Myocyte (in vitro differentiated cells): ENCODE measurements around the gene GNAO1. TPM values are rescaled to one million over a fixed set of nuclear protein-coding genes. Genes with fewer than 3 reads are reported as not detected.

Experiments
- DNase-seq: peaks from one replicate; pipeline ENCODE4 v3.0.0-alpha.2; 2012; ENCODE audit warnings: low read depth
- total RNA-seq: library from RNA; depleted of rRNA; stranded (reverse); fragments of >200 nt; gene quantifications from 2 replicates; pipeline ENCODE4 v1.2.3, GENCODE V29; 2014

GNAO1 gene
- total RNA-seq, 1 donor from 2014 or later, result not detected

- no peak for DNase-seq
These were observed 117.7 kb downstream of the GNAO1 start for GRCh38 chr16:56309008-56309407.

DNA sequence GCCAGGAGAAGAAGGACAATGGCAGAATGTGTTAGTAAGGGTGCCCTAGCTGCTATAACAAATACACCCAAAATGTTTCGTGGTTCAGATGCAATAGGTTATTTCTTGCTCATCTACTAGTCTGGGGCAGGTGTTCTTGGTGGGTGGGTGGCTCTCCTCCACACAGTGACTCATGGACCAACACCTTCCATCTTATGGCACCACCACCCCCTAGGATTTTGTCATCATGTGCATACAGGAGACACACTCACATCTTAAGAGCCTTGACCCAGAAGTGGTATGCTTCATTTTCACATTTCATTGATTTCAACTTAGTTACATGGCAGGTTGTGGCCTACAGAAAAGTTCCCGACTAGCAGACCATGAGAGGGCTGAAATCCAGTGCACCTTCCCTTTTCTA is 119.4 kb downstream of the GNAO1 start:
- no peak for DNase-seq

GRCh38 chr16:56311208-56312027 is 120.1 kb downstream of the GNAO1 start:
- no peak for DNase-seq

DNA sequence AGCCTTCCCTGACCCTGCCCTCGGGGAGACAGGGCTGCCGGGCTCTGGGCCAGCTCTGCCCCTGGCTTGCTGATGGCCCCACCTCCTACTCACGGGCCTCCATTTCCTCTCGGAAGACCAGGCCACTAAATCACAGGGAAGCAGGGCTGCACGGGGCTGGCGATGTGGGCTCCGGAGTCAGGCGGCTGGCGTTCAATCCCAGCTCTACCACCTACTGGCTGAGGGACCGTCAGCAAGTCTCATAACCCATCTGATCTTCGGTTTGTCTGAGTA is 120.7 kb downstream of the GNAO1 start:
- no peak for DNase-seq

DNA sequence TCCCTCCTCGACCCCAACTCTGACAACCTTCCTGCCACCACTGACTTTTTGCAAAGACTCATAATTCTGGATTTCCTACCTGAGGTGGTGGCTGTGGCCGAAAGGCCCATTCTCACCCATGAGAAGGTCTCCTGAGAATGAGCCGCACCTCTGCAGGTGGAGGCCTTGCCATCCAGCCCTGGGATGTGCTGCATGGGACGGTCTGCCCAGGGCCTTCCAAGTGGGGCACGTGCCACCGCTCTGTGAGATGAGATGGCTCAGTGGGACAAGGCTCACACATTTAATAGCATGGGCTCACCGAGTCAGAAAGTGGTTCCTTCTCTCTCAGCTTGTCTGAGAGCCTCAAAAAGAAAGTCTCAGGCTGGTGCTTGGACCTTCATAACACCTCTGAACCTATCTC is 121.3 kb downstream of the GNAO1 start:
- DNase-seq, result no peak

DNA sequence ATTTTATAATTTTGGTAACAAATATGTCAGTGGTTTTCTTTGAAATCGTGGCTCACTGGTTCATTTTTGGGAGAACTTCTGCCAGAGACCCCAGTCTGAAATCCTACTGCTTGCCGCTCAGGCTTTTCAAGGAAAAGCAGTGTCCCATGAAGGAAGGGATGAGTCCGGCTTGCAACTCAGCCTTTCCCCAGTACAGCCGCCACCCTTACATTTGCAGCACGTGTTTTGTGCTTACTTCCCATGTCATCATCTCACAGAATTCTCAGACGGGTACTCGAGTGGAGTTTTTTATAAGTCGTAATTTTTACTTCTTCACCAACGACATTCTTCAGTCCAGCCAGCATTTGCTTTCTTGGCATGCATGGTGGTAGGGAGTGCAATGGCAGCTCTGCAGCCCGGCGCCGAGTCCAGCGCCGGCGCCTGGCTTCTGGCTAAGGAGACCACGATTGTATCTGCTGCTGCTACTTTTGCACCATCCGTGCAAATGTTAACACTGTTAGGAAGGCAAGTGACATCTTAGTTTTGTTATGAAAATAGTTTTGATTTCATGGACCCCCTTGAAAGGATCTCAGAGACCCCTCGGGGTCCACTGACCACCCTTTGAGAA is 123.1 kb downstream of the GNAO1 start:
- no peak for DNase-seq

DNA sequence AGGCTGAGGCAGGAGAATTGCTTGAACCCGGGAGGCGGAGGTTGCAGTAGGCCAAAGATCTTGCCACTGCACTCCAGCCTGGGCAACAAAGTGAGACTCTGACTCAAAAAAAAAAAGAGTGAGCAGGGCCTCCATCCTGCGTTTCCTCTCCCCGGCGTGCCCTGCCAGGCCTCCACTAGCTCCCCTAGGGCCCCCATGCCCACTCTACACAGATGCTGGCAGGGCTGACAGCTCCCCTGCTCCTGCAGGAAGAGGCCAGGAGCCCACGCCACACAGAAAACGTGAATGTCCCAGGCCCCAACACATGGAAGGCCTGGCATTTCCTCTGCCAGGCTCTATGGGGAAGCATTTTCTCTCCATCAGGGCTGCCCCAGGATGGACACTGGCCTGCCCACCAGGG is 124.7 kb downstream of the GNAO1 start:
- no peak for DNase-seq

GRCh38 chr16:56316545-56316944 is 125.3 kb downstream of the GNAO1 start:
- DNase-seq, result no peak

DNA sequence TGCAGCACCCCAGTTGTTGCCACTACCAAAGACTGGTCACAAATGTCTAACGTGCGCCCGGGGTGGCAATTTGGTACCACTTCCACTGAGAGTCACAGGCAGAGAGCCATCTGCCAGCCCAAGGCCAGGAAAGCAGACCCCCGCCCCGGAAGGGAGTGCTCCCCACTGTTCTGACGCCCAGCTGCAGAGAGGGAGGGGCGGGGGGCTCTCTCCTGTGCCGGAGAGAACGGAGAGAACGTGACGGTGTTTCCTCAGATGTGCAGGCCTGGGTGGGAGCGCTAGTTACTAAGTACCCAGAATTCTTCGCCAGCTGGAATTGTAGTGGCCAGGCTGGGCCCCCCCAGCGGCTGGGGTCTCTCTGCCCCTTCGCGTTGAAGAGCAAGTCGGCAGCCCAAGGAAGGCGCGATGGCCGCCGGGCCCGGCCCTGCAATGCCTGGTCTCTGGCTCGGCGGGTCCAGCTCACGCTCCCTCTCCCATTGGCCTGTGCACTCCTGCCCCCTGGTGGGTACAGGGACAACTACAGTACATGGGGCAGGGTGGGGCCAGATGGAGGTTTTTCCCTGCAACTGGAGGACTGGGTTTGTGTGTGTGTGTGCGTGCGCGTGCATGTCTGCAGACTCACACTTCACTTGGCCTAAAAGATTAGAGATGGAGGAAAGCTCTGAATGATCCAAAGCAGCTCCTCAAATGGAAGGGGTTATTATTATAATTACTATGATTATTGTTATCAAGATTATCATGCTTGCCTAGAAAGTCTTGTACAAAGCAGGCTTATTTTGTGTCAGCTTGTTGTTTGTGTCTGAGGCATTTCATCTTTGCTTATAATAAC is 126.9 kb downstream of the GNAO1 start:
- DNase-seq, result peak; percentile 83

GRCh38 chr16:56318827-56319140 is 127.5 kb downstream of the GNAO1 start:
- DNase-seq, result no peak

- no peak for DNase-seq
These were observed 128.1 kb downstream of the GNAO1 start for GRCh38 chr16:56319376-56319775.

DNA sequence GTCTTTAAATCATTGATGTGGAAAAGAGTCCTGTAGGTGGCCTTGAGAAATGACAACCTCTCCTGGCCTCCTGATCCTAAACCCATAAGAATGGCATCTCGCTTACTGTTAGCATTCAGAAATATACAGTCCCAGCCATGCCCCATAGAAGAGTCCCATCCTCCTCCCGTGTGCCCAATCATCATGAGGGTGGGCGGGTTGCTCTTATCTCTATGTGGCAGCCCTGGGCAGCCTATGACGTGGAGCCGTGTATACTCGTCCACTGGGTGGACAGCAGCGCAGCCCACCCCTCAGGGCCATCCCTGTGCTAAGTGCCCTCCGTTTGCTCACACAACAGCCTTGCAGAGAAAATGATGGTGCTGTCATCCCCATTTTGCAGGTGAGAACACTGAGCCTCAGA is 128.8 kb downstream of the GNAO1 start:
- DNase-seq, result no peak

DNA sequence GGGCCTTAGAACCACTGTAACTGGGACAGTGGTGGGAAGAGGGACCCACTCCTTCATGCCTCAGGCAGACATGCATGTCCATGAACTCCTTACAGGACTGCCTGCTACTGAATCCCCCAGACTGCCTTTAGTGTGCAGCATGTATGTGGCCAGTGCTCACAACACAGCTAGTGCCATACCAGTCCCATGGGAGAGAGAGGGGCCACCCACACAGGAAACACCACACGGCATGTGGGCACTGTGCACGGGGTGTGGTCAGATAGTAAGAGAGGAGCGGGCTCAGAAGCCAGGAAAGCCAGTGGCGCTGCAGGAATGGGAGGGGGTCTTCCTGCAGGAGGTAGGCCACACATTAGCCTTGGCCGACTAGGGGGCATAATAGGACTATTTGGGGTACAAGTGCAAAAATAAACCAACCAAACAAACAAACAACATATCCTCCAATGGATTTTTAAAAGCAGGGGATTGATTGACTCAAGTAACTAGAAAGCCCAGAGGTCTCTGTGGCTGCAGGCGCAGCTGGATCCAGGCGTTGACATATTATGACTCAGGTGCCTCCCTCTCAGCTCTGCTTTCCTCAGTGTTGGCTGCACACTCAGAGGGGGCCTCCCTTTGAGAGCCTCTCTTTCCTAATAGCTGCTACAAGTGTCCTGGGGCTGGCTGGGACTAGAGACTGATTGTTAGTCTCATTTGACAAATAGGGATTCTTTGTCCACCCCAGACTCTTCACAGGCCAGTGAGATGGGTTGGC is 129.7 kb downstream of the GNAO1 start:
- no peak for DNase-seq

DNA sequence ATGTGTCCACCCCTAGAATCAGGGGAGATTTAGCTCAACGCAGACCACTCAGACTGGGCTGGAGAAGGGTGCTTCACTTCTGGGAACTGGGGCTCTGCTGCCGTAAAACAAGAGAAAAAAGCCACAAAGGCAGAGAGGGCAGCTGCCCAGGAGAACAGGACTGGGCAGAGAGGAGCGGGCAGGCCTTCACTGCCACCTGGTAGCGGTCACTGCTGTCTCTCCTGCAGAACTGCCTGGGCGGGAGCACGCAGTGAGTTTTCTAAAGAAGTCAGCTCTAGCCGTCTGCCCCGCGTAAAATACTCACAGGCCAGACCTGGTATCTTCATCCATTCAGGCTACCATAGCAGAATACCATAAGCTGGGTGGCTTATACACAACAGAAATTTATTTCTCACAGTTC is 130.3 kb downstream of the GNAO1 start:
- DNase-seq, result no peak

GRCh38 chr16:56324406-56324805 is 133.1 kb downstream of the GNAO1 start:
- no peak for DNase-seq

- no peak for DNase-seq
These were observed 134.7 kb downstream of the GNAO1 start for GRCh38 chr16:56325956-56326355.

- DNase-seq, result no peak
These were observed 136.0 kb downstream of the GNAO1 start for GRCh38 chr16:56327071-56327928.

DNA sequence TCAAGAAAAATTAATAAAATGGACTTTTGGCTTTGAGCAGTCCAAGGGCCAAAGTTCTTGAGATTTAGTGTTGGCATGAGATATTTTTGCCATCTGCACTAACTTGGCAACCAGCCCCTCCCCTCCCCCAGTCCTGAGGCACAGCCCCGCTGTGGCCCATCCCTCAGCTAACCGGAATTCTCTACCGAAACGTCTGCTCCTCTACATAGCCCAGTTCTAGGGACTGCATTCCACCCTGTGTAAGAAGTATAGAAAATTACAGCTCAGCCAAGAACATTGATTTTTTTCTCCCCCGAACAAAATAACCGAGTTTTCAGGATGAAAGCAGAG is 136.6 kb downstream of the GNAO1 start:
- DNase-seq, result no peak

DNA sequence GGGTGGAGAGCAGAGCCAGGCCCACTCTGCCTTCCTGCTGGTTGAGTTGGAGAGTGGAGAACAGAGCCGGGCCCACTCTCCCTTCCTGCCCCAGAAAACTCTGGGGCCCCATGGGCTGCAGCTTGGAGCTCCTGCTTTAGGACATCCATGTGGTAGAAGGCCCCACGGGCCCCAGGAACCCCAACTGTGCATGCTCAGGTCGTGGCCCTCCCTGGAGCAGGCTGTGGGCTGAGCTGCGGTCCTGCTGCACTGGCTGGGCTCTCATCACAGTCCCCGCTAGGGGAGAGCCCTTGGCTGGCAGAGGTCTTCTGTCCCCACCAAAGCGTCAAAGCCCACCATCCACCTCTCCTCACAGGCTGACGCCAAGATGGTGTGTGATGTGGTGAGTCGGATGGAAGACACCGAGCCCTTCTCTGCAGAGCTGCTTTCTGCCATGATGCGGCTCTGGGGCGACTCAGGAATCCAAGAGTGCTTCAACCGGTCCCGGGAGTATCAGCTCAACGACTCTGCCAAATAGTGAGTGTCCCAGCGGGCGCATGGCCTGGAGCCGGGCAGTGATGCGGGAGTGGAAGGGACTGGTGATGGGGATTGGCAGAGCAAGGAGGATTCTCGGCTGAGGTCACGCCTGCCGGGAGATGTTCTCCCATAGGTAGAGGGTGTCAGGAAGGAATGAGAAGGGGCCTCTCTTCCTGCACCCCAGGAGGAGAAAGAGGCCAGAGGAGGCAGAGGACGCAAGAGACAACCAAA is 137.2 kb downstream of the GNAO1 start:
- no peak for DNase-seq

- no peak for DNase-seq
These were observed 138.6 kb downstream of the GNAO1 start for GRCh38 chr16:56329887-56330286.
